Cerebellar nuclear complex (tissue), 1 donor: ENCODE measurements around the gene EDC3.

Source experiments
- DNase-seq, 2 experiments: peaks; one replicate each; lab custom pipeline; 2025; lab: John Stamatoyannopoulos, UW

The EDC3 gene

DNA sequence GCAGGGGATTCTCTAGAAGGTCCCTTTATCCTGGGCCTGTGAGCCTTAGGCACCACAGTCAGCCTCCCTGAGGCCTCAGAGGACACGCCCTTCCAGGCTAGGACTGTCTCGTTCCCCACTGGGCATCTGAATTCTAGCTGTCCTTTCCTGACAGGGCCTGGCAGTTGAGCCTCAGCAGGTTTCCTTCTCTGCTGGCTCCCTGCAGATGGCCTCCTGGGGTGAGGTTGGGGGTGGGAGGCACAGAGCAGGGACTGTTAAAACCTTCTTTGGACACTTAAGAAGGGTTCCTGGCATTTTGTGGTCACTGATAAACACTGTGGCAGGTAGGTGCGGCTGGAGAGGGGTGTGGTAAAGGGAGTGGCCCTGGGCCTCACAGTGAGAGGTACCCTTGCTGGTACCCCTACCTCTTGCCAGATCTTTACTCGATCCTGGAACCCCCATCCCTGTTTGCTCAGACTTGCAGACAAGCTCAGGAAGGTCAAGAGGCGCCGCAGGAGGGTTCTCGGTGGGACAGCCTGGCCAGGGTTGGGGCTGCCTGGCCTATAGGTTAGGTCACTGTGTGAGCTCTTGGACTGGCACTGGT lies 71.7 kb downstream of the EDC3 start:
- DNase-seq = no peak

- no peak for DNase-seq
Observed at GRCh38 chr15:74622758-74623157, 73.1 kb downstream of the EDC3 start.

GRCh38 chr15:74621936-74622335 lies 73.9 kb downstream of the EDC3 start:
- DNase-seq = peak; percentile 30 to 82

DNA sequence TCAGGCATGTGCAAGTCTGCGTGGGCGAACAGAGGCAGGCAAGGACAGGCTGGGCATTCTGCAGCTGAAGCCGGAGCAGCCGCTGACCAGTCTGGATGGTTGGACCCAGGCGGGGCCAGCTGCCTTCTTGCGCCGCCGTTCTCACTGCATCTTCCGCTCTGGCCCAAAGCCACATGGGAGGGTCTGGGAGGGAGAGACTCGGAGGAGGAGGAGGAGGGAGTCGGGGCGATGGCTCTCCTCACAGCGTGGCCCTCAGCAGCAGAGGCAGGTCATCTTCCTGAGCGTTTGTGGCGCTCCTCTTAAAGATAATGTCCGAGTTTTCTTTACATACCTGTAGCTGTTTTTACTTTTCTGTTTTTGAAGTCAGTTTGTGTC lies 74.3 kb downstream of the EDC3 start:
- no peak for DNase-seq

DNA sequence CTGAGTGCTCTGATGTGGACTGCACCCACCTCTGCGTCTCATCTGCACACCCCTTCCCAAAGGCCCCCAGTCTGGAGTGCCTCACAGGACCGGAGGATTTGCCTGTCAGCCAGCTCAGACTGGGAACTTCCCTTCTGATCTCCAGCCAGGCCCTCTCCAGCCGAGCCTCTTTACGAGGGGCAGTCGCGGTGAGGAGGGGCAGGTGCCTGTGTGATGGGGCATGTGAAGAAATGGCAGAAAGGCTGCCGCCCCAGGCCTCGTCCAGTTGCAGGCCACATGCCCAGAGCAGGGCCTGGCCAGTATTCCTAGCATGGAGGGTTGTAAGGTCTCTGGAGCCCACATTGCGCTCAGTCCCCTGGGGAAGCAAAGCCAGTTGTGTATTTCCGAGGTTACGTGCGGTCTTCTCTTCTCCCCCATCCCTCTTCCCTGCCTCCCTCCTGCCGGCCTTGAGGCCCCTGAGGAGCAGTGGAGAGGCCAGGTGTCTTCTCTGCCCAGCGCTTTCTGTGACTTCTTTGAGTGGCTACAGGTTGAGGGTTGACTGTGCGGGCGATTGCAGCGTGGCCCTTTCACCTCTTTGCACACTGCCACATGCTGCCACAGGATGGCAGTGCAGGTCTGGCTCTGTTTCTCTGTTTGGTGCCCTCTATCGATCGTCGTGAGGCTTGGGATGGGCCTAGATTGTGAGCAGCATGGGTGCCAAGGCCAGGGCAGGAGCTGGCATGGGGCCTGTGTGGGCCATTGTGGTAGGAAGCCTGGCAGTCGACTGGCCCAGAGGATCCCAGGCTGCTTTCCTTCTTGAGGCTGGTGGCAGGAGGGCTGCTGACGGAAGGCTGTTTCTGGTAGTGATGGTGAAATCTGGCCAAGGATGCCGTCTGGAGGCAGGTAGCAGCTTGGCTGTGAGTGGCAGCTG lies 74.9 kb downstream of the EDC3 start:
- DNase-seq = peak in 1 of 2 experiments; percentile 24

DNA sequence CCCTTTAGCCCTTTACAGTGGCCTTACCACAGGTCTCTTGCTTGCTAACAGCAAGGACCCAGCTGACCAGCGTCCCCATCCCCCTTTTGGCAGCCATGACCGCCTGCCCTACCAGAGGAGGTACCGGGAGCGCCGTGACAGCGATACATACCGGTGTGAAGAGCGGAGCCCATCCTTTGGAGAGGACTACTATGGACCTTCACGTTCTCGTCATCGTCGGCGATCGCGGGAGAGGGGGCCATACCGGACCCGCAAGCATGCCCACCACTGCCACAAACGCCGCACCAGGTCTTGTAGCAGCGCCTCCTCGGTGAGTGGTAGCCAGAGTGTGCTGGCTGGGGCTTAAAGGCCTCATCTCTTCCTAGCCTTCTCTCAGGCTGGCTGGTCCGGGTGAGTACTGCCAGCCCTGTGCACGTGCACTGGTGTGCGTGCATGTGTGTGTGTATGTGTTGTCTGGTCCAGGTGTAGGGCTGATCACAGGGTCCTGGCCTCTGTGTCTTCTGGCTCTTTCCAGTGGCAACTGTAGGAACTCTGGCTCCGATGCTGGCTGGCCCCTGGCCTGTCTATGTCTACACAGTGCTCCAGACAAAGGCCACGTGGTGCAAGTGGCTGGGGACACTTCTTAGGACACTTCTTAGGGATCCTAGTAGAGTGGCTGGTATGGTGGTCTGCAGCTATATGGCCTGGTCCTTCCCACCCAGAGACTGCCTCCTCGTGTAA lies 75.7 kb downstream of the EDC3 start:
- DNase-seq = no peak

DNA sequence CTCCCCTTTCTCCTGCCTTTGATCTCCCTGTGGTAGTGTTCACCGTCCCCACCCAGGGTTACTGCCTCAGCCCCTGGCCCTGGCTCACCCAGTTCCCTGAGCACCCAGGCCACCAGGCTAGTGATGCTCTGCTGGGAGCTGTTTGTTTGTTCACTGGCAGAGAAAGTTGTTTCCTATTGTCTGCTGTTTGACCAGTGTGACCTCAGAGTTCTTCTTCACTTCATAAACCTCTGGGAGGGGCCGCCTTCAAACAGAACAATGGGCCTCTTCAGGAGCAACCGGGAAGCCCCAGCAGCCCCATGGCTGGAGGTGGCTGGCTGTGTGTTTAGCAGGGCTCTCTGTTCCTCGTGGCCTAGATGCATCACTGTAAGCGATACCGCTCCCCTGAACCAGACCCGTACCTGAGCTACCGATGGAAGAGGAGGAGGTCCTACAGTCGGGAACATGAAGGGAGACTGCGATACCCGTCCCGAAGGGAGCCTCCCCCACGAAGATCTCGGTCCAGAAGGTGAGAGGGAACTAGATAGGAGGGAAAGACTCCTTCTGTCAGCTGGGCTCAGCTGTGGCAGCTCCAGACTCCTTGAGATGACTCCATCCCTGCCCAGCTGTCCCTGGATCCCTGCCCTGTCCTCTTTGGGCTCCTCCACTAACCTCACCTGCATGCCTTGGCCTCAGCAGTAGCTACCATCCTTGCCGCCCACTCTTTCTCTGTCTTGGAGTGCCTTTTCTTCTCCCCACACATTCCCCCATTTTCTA lies 76.8 kb downstream of the EDC3 start:
- DNase-seq = no peak

DNA sequence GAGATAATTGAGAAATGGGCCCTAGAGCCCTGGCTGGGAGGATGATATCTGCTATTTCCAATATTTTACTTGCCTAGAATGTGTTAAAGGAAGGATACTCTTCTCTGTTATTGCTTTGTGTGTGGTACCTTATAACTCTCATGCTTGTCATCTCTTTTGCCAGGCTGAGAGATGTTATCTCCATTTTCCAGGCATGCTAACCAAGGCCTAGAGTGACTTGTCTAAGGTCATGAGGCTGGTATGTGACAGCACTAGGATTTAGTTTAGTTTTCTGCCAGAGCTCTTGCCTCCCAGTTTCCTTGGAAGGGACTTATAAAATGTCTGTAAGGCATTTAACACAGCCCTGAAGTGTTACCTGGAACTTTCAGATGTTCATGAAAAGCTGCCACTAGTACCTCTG lies 78.8 kb downstream of the EDC3 start:
- no peak for DNase-seq

GRCh38 chr15:74616366-74616939 lies 79.4 kb downstream of the EDC3 start:
- no peak for DNase-seq

- DNase-seq = peak in 1 of 2 experiments; percentile 67
Observed at GRCh38 chr15:74615508-74616365, 80.1 kb downstream of the EDC3 start, which contains the start of gene CLK3. CLK3 (plus strand) TSS chr15:74615836; CDS start chr15:74619197, 3,361 bp downstream.

- DNase-seq = no peak
Observed at GRCh38 chr15:74614744-74615507, 80.9 kb downstream of the EDC3 start.

GRCh38 chr15:74613953-74614743 lies 81.7 kb downstream of the EDC3 start:
- peak; percentile 23 to 40 for DNase-seq

- no peak for DNase-seq
Observed at GRCh38 chr15:74613089-74613952, 82.5 kb downstream of the EDC3 start.

DNA sequence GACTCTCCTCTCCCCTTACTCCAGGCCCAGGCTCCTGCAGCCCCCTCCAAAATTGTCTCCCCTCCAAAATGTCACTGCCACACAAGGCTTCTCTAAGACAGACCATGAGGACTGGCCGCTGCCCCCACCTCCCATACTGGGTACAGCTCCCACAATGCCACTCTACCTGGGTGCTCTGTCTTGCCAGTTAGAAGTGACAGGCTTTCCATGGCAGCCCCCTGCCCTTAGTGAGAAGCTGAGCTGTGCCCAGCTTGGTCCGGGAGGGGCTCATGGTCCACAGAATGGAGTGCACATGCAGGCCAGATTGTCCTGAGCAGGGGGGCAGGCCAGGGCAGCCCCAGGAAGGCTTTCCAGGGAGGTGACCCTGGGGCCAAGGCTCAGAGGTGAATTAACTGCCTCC lies 83.1 kb downstream of the EDC3 start:
- DNase-seq = no peak

GRCh38 chr15:74611834-74612233 lies 84.0 kb downstream of the EDC3 start:
- DNase-seq = no peak

- DNase-seq = no peak
Observed at GRCh38 chr15:74611341-74611740, 84.5 kb downstream of the EDC3 start.

DNA sequence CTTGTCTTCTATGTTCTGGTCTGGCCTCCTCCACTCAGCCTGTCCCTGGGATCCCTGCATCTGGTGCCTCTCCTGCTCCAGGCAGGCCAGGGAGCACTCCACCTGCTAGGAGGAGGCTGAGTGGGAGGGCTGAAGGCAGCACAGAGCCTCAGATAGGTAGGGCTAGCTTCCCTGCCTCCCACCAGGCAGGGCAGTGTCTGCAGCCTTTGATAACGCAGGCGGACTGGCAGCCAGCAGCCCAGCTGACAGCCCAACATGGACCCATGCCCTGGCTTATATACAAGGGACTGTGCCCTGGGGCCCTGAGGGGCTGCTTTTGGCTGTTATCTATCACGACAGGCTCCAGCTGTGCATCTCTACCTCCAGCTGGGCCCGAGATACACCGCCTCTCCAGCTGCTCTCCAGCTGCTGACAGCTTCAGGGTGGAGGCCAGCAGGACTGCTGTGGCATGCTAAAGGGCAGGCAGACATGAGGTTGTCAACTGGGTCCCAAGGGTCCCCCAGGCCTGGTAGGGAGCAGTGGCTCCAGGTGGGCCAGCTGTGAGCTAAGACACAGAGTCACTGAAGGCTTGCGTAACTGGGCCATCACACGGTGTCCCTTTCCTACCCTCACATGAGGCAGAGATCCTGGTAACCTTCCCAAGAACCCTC lies 85.4 kb downstream of the EDC3 start:
- no peak for DNase-seq

GRCh38 chr15:74609938-74610301 lies 85.9 kb downstream of the EDC3 start:
- no peak for DNase-seq
